HFFc6 (cell line): ENCODE data around the gene MAEL. TPM values are rescaled to one million over a fixed set of nuclear protein-coding genes. Genes with fewer than 3 reads are reported as not detected.
A peak's percentile ranks its signal among the peaks of the same experiment; 100 is the strongest.

ENCODE experiments used
- DNase-seq: peaks from one replicate; pipeline ENCODE4 v3.0.0-alpha.2; 2018
- H3K27ac Mint-ChIP-seq: 2 replicates; pipeline ENCODE4 v1.8.0; 2020; ENCODE audit warnings: mild to moderate bottlenecking, mixed read lengths
- H3K27me3 Mint-ChIP-seq: 2 replicates; pipeline ENCODE4 v1.8.0; 2021; ENCODE audit warnings: mild to moderate bottlenecking, moderate library complexity, mixed read lengths; ENCODE audit not compliant: insufficient read depth
- H3K36me3 Mint-ChIP-seq: 2 replicates; pipeline ENCODE4 v1.8.0; 2021; ENCODE audit warnings: low read depth, mixed read lengths
- H3K4me1 Mint-ChIP-seq: 2 replicates; pipeline ENCODE4 v1.8.0; 2020; ENCODE audit warnings: low read depth, mixed read lengths
- H3K4me3 Mint-ChIP-seq: 2 replicates; pipeline ENCODE4 v1.8.0; 2020; ENCODE audit warnings: mild to moderate bottlenecking, moderate library complexity, mixed read lengths
- H3K9me3 Mint-ChIP-seq: 2 replicates; pipeline ENCODE4 v1.8.0; 2020; ENCODE audit warnings: mild to moderate bottlenecking, mixed read lengths
- total RNA-seq, 6 experiments: library from RNA; stranded (reverse); fragmentation: NEBNext Ultra II Directional; extraction: Animal tissue kit (Norgen Biotek cat#: 25700); gene quantifications; 2 replicates in 1 of 6; 3 replicates in 5 of 6; pipeline ENCODE4 v1.2.3, GENCODE V29; 2021
- TF ChIP-seq, protein P1 (sequence below): fragments of 200-600 bp; sonication (generic); IDR thresholded peaks from 2 replicates; pipeline ENCODE4 v1.5.0; 2021; ENCODE audit warnings: antibody characterized with exemption, mild to moderate bottlenecking

Gene MAEL
- total RNA-seq, 6 experiments from 2014 or later: not detected

DNA sequence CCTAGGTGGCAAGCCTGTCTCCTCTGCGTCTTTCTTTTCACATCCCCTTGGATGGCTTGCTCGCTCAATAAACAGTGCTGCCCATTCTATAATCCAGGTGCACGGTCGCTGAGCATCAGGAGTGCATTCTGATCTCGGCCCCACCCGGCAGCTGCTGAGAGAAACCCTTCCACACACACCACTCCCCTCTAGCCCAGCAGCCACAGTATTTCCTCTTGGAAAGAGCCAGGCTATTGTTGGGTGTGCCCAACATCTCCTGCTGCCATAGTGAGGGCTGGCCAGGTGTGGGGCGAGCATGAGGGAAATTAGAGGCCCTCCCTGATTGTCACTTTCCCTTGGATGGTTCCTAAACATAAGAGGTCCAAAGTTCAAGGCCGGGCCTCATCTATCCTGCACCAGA is 76.4 kb downstream of the MAEL start:
- no peak for DNase-seq
- Mint-ChIP-seq H3K36me3 (no peaks in the 10 kb centered on the region), H3K4me1 (no peaks in the 10 kb centered on the region), H3K27ac (no peak overlapping the region), H3K9me3 (no peaks in the 10 kb centered on the region), H3K4me3 (no peak overlapping the region), H3K27me3 (peaks cover 13% of the 10 kb centered on the region)
- TF ChIP-seq, protein P1, sequence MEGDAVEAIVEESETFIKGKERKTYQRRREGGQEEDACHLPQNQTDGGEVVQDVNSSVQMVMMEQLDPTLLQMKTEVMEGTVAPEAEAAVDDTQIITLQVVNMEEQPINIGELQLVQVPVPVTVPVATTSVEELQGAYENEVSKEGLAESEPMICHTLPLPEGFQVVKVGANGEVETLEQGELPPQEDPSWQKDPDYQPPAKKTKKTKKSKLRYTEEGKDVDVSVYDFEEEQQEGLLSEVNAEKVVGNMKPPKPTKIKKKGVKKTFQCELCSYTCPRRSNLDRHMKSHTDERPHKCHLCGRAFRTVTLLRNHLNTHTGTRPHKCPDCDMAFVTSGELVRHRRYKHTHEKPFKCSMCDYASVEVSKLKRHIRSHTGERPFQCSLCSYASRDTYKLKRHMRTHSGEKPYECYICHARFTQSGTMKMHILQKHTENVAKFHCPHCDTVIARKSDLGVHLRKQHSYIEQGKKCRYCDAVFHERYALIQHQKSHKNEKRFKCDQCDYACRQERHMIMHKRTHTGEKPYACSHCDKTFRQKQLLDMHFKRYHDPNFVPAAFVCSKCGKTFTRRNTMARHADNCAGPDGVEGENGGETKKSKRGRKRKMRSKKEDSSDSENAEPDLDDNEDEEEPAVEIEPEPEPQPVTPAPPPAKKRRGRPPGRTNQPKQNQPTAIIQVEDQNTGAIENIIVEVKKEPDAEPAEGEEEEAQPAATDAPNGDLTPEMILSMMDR: no peak

DNA sequence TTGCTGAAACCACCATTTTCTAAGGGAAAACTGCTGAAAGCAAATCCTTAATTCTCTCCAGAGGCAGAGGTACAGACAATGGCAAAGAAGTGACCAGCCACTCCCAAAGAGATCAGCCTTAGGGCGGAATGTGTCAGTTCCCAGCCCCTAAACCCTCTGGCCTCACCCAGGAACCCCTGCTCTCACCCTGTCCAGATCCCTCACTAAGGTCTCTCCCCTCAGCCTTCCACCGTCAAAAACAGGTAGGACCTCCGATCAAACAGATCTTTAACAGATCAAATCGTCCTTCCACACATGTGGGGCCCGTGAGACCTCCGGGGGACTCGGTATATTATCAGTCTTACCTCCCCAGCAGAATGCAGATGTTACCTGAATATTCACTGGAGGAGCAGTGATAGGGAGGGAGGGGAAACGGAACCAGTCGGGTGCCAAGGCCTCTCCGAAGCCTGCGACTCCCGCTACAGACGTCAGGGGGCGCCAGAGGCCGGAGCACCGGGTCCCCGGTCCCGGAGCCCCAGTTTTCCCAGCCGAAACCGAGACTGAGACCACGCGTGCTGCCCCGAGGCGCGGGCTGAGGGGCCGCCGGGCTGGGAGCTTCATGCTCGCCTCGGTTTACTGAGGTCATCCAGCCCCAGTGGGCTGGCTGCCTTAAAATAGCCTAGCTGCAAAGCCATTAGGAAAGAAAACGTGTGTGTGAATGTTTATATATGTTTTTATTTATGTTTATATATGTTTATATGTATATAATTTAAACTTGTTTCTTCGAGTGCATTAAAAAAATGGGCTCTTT is 77.4 kb downstream of the MAEL start:
- no peak overlapping the region for H3K27ac Mint-ChIP-seq
- H3K27me3 Mint-ChIP-seq: peaks cover 14% of the 10 kb centered on the region

DNA sequence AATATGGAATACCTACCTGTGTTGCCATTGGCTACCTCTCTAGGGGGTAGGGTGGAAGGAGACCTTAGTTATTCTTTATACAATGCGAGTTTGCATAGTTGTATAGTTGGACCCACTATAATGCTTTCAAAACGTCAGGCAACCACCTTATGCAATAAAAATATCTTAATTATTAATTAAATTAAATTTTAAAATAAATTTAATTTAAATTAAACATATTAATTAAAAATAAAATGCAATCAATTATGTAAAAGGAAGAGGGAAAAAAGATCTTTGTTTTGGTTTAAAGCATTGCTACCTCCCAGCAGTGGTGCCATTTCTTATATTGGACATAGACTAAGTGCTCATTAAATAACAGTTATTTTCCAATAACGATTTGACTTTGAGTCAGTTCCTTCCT is 78.8 kb downstream of the MAEL start:
- no peak for DNase-seq
- Mint-ChIP-seq H3K27me3 (peaks cover 17% of the 10 kb centered on the region), H3K4me3 (no peak overlapping the region), H3K4me1 (no peaks in the 10 kb centered on the region), H3K36me3 (no peaks in the 10 kb centered on the region), H3K27ac (no peak overlapping the region), H3K9me3 (no peaks in the 10 kb centered on the region)
- TF ChIP-seq, protein P1: no peak

More for the DNA sequence above, 77.4 kb downstream of the MAEL start:
- Mint-ChIP-seq H3K4me1 (no peaks in the 10 kb centered on the region), H3K4me3 (peak overlapping the region; percentile 60), H3K9me3 (no peaks in the 10 kb centered on the region), H3K36me3 (no peaks in the 10 kb centered on the region)
- TF ChIP-seq, protein P1: peak; percentile 97
- DNase-seq: peak; percentile 7

DNA sequence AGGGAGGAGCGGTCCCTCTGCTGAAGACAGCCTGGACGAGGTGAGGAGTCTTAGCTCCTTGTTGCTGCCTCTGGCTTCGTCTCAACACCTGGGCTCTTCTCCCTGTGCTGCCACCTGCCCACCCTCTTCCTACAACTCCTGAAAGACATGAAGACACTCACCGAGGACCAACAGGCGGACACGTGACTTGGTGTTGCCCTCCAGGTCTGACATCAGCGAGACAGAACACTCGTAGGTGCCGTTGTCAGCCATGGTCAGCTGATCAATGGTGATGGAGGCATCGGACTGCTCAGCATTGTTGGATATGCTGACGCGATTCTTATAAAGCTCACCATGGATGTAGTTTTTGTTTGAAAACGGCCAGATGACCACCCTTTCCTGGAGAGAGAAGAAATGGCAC is 79.7 kb downstream of the MAEL start:
- DNase-seq: no peak
- Mint-ChIP-seq H3K27ac (no peak overlapping the region), H3K27me3 (peaks cover 18% of the 10 kb centered on the region), H3K4me1 (no peaks in the 10 kb centered on the region), H3K36me3 (no peaks in the 10 kb centered on the region), H3K9me3 (no peaks in the 10 kb centered on the region), H3K4me3 (no peak overlapping the region)
- TF ChIP-seq, protein P1: no peak

DNA sequence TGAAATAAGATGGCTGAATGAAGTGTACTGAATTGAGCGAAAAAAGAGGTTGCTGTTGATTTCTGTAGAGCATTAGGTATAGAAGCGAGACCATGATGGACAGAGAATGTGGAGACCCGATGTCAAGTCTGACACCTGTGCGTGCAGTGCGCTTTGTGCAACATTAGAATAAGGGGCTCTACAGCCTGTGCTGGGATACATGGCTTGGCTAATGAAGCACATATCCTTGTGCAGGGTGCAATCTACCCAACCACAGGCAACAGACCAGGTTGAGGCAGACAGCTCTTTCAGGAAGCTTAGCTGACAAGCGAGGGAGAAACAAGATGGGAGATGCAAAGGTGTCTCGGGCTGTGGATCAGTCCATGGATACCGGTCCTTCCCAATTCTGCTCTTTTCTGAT is 82.2 kb downstream of the MAEL start:
- H3K9me3 Mint-ChIP-seq: no peaks in the 10 kb centered on the region
- H3K4me3 Mint-ChIP-seq: no peak overlapping the region
- TF ChIP-seq, protein P1: no peak
- DNase-seq: no peak
- H3K4me1 Mint-ChIP-seq: no peaks in the 10 kb centered on the region
- peaks cover 8% of the 10 kb centered on the region for H3K27me3 Mint-ChIP-seq
- no peaks in the 10 kb centered on the region for H3K36me3 Mint-ChIP-seq
- H3K27ac Mint-ChIP-seq: no peak overlapping the region

Other genes with a start within 250 kb of the MAEL start
- gene POGK, start 149.8 kb upstream of the MAEL start, total RNA-seq: 10 to 100 TPM; 27.6 to 36.3 (median 29.4) TPM
- 1 to 10 TPM; 6.5 to 8.1 (median 7.0) TPM for gene TADA1, start 113.0 kb upstream of the MAEL start, total RNA-seq
- gene ILDR2, start 13.7 kb upstream of the MAEL start, total RNA-seq: not detected
- gene GPA33, start 101.1 kb downstream of the MAEL start, total RNA-seq: not detected
- gene STYXL2, start 104.8 kb downstream of the MAEL start, total RNA-seq: not detected
- 1 to 10 TPM; 3.4 to 6.6 (median 4.4) TPM for gene POU2F1, start 231.6 kb downstream of the MAEL start, total RNA-seq